ENCODE measurements around the gene ATG14.

DNA sequence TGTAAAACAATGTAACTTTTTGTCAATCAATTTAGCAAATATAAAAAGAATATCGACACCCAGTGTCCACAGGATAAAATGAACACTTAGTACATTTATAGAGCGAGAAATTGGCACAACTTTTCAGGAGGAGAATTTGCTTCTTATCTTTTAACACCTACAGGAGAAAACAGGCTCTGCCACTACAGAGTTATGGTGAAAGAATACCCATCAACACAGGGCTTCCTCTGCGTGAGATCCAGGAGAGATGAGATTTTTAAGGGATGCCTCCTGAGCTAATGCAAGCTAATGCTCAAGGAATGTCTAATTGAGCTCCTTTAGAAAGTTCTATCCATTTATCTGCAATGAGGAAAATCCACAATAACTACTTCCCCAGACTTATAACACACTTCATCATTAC, 21.0 kb upstream of the ATG14 start:
- TF ChIP-seq CTCF (tag by site-specific recombination; IDR thresholded peaks at IDR 0.05) (no peak), HOXD13 (CRISPR knock-in tag; IDR thresholded peaks at IDR 0.05; ENCODE audit: borderline replicate concordance) (no peak), REST (tag by site-specific recombination; IDR thresholded peaks at IDR 0.05) (no peak), SCRT2 (tag by site-specific recombination; IDR thresholded peaks at IDR 0.05) (no peak), ZBTB17 (tag by site-specific recombination; IDR thresholded peaks at IDR 0.05) (no peak)
